ENCODE measurements around the gene PABPC1L.
A peak's percentile ranks its signal among the peaks of the same experiment; 100 is the strongest.

PABPC1L gene

DNA sequence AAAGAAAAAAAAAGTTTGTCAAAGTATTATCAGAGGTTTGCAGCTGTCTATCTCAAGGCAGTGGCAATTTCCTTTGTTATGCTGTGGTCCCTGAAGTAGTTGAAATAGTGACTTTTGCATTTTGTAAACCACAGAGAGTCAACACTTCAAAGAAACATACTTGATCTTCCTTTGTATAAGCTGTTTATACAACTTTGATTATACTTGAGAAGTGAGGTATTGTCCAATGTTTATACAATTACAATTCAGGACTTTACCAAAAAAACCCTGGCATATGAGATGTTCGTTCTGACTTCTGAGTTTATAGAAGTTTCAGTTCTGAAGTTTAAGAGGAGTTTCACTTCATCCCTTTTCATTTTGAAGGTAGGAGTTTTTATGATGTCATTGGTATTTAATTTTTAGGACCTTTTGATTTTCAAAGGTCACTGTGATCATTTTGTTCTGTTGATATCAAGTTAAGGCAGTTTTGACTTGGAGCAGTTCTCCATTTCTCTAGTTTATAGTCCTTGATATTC, 60.4 kb downstream of the PABPC1L start:
- no peak for DNase-seq

GRCh38 chr20:44973053-44973452, 63.2 kb downstream of the PABPC1L start:
- no peak for DNase-seq

- no peak for DNase-seq
Measured at GRCh38 chr20:44976698-44977097, 66.8 kb downstream of the PABPC1L start.

DNA sequence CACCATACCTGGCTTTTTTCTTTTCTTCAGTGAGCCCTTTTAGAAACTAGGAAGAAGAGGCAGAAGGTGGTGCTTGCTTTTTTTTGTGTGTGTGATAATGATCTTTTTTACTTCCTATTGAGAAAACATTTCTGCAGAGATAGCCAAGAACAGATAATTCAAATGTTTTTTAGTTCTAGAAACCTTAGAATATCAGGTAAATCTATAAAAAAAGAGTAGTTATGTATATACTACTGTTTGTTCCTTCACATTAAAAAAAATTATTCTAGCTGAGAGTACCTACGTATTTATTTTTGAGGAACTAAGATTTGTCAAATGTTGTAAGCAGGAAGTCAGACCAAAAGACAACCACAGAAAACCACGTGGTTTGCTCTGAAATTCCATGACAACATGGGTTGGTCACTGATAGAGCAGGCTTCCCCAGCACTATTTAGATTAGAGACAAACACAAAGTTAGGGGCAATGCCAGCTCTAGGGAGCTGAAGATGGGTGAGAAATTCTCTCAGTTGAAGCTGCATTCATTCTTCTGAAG, 69.3 kb downstream of the PABPC1L start:
- DNase-seq, result peak; percentile 27

GRCh38 chr20:44981736-44982406, 72.0 kb downstream of the PABPC1L start:
- DNase-seq, result no peak

- DNase-seq, result no peak
Measured at GRCh38 chr20:44983093-44983674, 73.3 kb downstream of the PABPC1L start.

DNA sequence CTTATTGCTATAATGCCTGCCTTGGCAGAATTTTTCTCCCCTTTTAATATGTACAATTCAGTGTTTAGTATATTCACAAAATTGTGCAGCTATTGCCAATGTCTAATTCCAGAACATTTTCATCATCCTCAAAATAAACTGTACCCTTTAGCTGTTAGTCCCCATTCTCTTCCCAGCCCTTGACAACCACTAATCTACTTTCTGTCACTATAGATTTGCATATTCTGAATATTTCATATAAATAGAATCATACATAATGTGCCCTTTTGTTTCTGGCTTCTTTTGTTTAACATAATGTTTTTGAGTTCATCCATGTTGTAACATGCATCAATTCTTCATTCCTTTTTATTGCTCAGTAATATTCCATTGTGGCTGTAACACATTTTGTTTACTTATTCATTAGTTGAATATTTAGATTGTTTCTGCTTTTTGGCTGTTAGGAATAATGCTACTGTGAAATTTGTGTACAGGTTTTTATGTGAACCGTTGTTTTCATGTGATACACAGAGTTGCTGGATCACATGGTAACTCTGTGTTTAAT, 78.8 kb downstream of the PABPC1L start:
- DNase-seq, result no peak
